PC-9 (cell line): Measurements from ENCODE around the gene PRRC2A. TPM values are rescaled to one million over a fixed set of nuclear protein-coding genes. Genes with fewer than 3 reads are reported as not detected.

Experiments
- BruUV-seq: library from RNA; stranded (reverse); fragments of 400-500 nt; replicated peaks from 2 replicates; lab custom pipeline; 2021; lab: Mats Ljungman, UMichigan
- CTCF ChIA-PET: fragments of 300-600 bp; sonication (Branson Sonifier 250); formaldehyde crosslinking; loops from one replicate; lab custom pipeline; 2022; ENCODE audit warnings: antibody characterized with exemption; lab: Charles Lee
- POLR2A ChIA-PET: fragments of 300-600 bp; sonication (Branson Sonifier 250); formaldehyde crosslinking; loops from one replicate; lab custom pipeline; 2022; ENCODE audit warnings: antibody characterized with exemption; ENCODE audit not compliant: unreplicated experiment; lab: Charles Lee
- DNase-seq, 2 experiments: peaks; one replicate each; pipeline versions ENCODE4 v3.0.0 to v3.0.0-alpha.2; 2015 to 2022; ENCODE audit warnings: mixed read lengths in 1 of 2
- H2AFZ ChIP-seq: fragments of 200-600 bp; sonication (generic); 2 replicates; pipeline ENCODE4 v1.8.1; 2017; ENCODE audit warnings: antibody characterized with exemption
- H3F3A ChIP-seq: fragments of 200-600 bp; sonication (generic); 2 replicates; pipeline ENCODE4 v1.8.1; 2017; ENCODE audit warnings: antibody characterized with exemption, mild to moderate bottlenecking, low read depth; ENCODE audit not compliant: insufficient read depth
- H3K27ac ChIP-seq: fragments of 200-600 bp; sonication (generic); 2 replicates; pipeline ENCODE4 v1.6.1; 2016; ENCODE audit warnings: mixed run types
- H3K27me3 ChIP-seq: fragments of 200-600 bp; sonication (generic); 2 replicates; pipeline ENCODE4 v1.6.1; 2016; ENCODE audit warnings: low read depth, mixed run types; ENCODE audit not compliant: insufficient read depth
- H3K36me3 ChIP-seq: fragments of 200-600 bp; sonication (generic); 2 replicates; pipeline ENCODE4 v1.6.1; 2016; ENCODE audit warnings: low read depth, mixed run types
- H3K4me1 ChIP-seq: fragments of 200-600 bp; sonication (generic); replicated peaks from 2 replicates; pipeline ENCODE4 v1.6.1; 2016; ENCODE audit warnings: mixed run types; ENCODE audit not compliant: insufficient read depth
- H3K4me2 ChIP-seq: fragments of 200-600 bp; sonication (generic); 2 replicates; pipeline ENCODE4 v1.6.1; 2017; ENCODE audit warnings: mixed run types
- H3K4me3 ChIP-seq: fragments of 200-600 bp; sonication (generic); 2 replicates; pipeline ENCODE4 v1.6.1; 2016; ENCODE audit warnings: mixed run types
- H3K79me2 ChIP-seq: fragments of 200-600 bp; sonication (generic); 2 replicates; pipeline ENCODE4 v1.6.1; 2017; ENCODE audit warnings: low read depth, mixed run types
- H3K9me2 ChIP-seq: fragments of 200-600 bp; sonication (generic); 2 replicates; pipeline ENCODE4 v1.8.1; 2017; ENCODE audit warnings: mild to moderate bottlenecking; ENCODE audit not compliant: insufficient read depth
- H3K9me3 ChIP-seq: fragments of 200-600 bp; sonication (generic); 2 replicates; pipeline ENCODE4 v1.8.1; 2016; ENCODE audit warnings: low read depth; ENCODE audit not compliant: insufficient read depth
- H4K20me1 ChIP-seq: fragments of 200-600 bp; sonication (generic); 2 replicates; pipeline ENCODE4 v1.8.1; 2017; ENCODE audit not compliant: insufficient read depth
- CTCF ChIP-seq: fragments of 200-600 bp; sonication (generic); conservative IDR thresholded peaks from 2 replicates; pipeline ENCODE4 v1.6.1; 2017; ENCODE audit warnings: mixed run types, antibody characterized with exemption, mild to moderate bottlenecking, moderate library complexity
- EZH2 ChIP-seq: fragments of 200-600 bp; sonication (generic); IDR thresholded peaks from 2 replicates; pipeline ENCODE4 v1.8.0; 2017; ENCODE audit warnings: antibody characterized with exemption, low read depth
- intact Hi-C: fragments of 100-400 bp; cut with micrococcal nuclease; formaldehyde crosslinking; loops from one replicate; pipeline ENCODE4 v1.10.0; 2022; ENCODE audit not compliant: unreplicated experiment
- total RNA-seq: library from RNA; stranded (reverse); gene quantifications from 2 replicates; pipeline ENCODE4 v1.2.3, GENCODE V29; 2021

PRRC2A gene
- total RNA-seq, 1 experiment from 2014 or later = 192 TPM

GRCh38 chr6:31586008-31586407 is 34.5 kb upstream of the PRRC2A start, which contains the start of gene LST1:
TSS of gene LST1 (plus strand) at chr6:31586277. CDS start at chr6:31587300, 1,023 bp downstream.
- Histone ChIP-seq H3K4me3 (no peak within 1 kb of the TSS), H3K79me2 (no peaks in the 10 kb centered on the region), H3K4me2 (no peak within 1 kb of the TSS), H4K20me1 (no peaks in the 10 kb centered on the region), H3K27me3 (no peaks in the 10 kb centered on the region), H2AFZ (no peak within 1 kb of the TSS), H3K9me3 (no peaks in the 10 kb centered on the region), H3K4me1 (no peaks in the 10 kb centered on the region), H3K9me2 (no peaks in the 10 kb centered on the region), H3K36me3 (no peaks in the 10 kb centered on the region), H3F3A (no peaks in the 10 kb centered on the region), H3K27ac (no peak within 1 kb of the TSS)
- no TSS peak for BruUV-seq
- DNase-seq = no peak
- ChIA-PET POLR2A (no interaction called here), CTCF (interaction anchor here (1.1 kb wide), 1 partner anchor 13 kb away, joined by 3 read pairs; no protein-coding TSS in a partner anchor)
- intact Hi-C loops = no loop called here
- TF ChIP-seq CTCF (no peak), EZH2 (no peak)

- Histone ChIP-seq H2AFZ (no peak overlapping the region), H3K27ac (no peak overlapping the region), H3K79me2 (no peaks in the 10 kb centered on the region), H4K20me1 (no peaks in the 10 kb centered on the region), H3K27me3 (no peaks in the 10 kb centered on the region), H3K4me3 (no peak overlapping the region), H3K4me1 (no peaks in the 10 kb centered on the region), H3K4me2 (no peak overlapping the region), H3K9me3 (no peaks in the 10 kb centered on the region), H3F3A (no peaks in the 10 kb centered on the region), H3K9me2 (no peaks in the 10 kb centered on the region), H3K36me3 (no peaks in the 10 kb centered on the region)
- TF ChIP-seq CTCF = no peak
- no peak for TF ChIP-seq EZH2
- intact Hi-C loops = no loop called here
- no TSS peak for BruUV-seq
- no peak for DNase-seq
- CTCF ChIA-PET = interaction anchor here (1.1 kb wide), 1 partner anchor 12 kb away, joined by 3 read pairs; no protein-coding TSS in a partner anchor
- POLR2A ChIA-PET = interaction anchor here (0.6 kb wide), 1 partner anchor 500 kb away, joined by 7 read pairs; no protein-coding TSS in a partner anchor
Observed at GRCh38 chr6:31586599-31587281, 33.8 kb upstream of the PRRC2A start.

- CTCF ChIA-PET = interaction anchor here (0.6 to 0.7 kb wide), 3 partner anchors 73 to 261 kb away, joined by 8 to 13 read pairs (median 8); partner anchors contain the start of gene C6orf47
Observed at GRCh38 chr6:31587791-31588777, 32.4 kb upstream of the PRRC2A start.

More at GRCh38 chr6:31587791-31588777, 32.4 kb upstream of the PRRC2A start:
- TF ChIP-seq CTCF (no peak), EZH2 (no peak)
- Histone ChIP-seq H3K9me3 (no peaks in the 10 kb centered on the region), H3K27me3 (no peaks in the 10 kb centered on the region), H3K4me2 (no peak overlapping the region), H2AFZ (no peak overlapping the region), H3F3A (no peaks in the 10 kb centered on the region), H3K79me2 (no peaks in the 10 kb centered on the region), H3K4me3 (no peak overlapping the region), H3K27ac (no peak overlapping the region), H3K36me3 (no peaks in the 10 kb centered on the region), H4K20me1 (no peaks in the 10 kb centered on the region), H3K4me1 (no peaks in the 10 kb centered on the region), H3K9me2 (no peaks in the 10 kb centered on the region)
- no TSS peak for BruUV-seq
- POLR2A ChIA-PET = interaction anchor here (0.6 kb wide), 1 partner anchor 836 kb away, joined by 10 read pairs; no protein-coding TSS in a partner anchor
- DNase-seq = no peak
- intact Hi-C loops = no loop called here
